MM.1S (cell line): ENCODE data around the gene PKD2L1.

Experiments used
- DNase-seq: peaks from one replicate; pipeline ENCODE4 v3.0.0-alpha.2; 2015
- H2AFZ ChIP-seq: fragments of 300-600 bp; sonication (generic); 2 replicates; pipeline ENCODE4 v1.6.0; 2016; ENCODE audit warnings: antibody characterized with exemption, low read length
- H3F3A ChIP-seq: fragments of 300-600 bp; sonication (generic); 2 replicates; pipeline ENCODE4 v1.6.1; 2016; ENCODE audit warnings: mild to moderate bottlenecking, antibody characterized with exemption, low read length, moderate library complexity, mixed read lengths; ENCODE audit not compliant: insufficient read depth
- H3K27ac ChIP-seq: fragments of 300-600 bp; sonication (generic); 2 replicates; pipeline ENCODE4 v1.5.1; 2016; ENCODE audit warnings: mild to moderate bottlenecking, low read length
- H3K27me3 ChIP-seq: fragments of 300-600 bp; sonication (generic); replicated peaks from 2 replicates; pipeline ENCODE4 v1.6.0; 2016; ENCODE audit warnings: low read length; ENCODE audit not compliant: insufficient read depth
- H3K36me3 ChIP-seq: fragments of 300-600 bp; sonication (generic); replicated peaks from 2 replicates; pipeline ENCODE4 v1.6.1; 2016; ENCODE audit warnings: mild to moderate bottlenecking, low read length, mixed read lengths; ENCODE audit not compliant: insufficient read depth
- H3K4me1 ChIP-seq: fragments of 300-600 bp; sonication (generic); 2 replicates; pipeline ENCODE4 v1.6.1; 2016; ENCODE audit warnings: low read length, mixed read lengths
- H3K4me2 ChIP-seq: fragments of 300-600 bp; sonication (generic); 2 replicates; pipeline ENCODE4 v1.6.0; 2016; ENCODE audit warnings: low read depth, low read length
- H3K4me3 ChIP-seq: fragments of 300-600 bp; sonication (generic); 2 replicates; pipeline ENCODE4 v1.5.1; 2016; ENCODE audit warnings: low read length, mixed read lengths
- H3K79me2 ChIP-seq: fragments of 300-600 bp; sonication (generic); 2 replicates; pipeline ENCODE4 v1.6.1; 2016; ENCODE audit warnings: mixed run types, low read length, mixed read lengths
- H3K9ac ChIP-seq: fragments of 300-600 bp; sonication (generic); 2 replicates; pipeline ENCODE4 v1.6.1; 2016; ENCODE audit warnings: low read length, mixed read lengths
- H3K9me2 ChIP-seq: fragments of 300-600 bp; sonication (generic); replicated peaks from 2 replicates; pipeline ENCODE4 v1.6.1; 2016; ENCODE audit warnings: mild to moderate bottlenecking, low read length, mixed read lengths; ENCODE audit not compliant: insufficient read depth
- H3K9me3 ChIP-seq: fragments of 300-600 bp; sonication (generic); replicated peaks from 2 replicates; pipeline ENCODE4 v1.6.1; 2016; ENCODE audit warnings: mild to moderate bottlenecking, low read length, mixed read lengths; ENCODE audit not compliant: insufficient read depth
- H4K20me1 ChIP-seq: fragments of 300-600 bp; sonication (generic); 2 replicates; pipeline ENCODE4 v1.6.1; 2016; ENCODE audit warnings: mild to moderate bottlenecking, low read length, moderate library complexity, mixed read lengths; ENCODE audit not compliant: insufficient read depth
- EZH2 ChIP-seq: fragments of 300-600 bp; sonication (generic); optimal IDR thresholded peaks from 2 replicates; pipeline ENCODE3; 2017; ENCODE audit warnings: low read depth, mild to moderate bottlenecking, antibody characterized with exemption, low read length, mixed read lengths
- EZH2phosphoT487 ChIP-seq: fragments of 300-600 bp; sonication (generic); IDR thresholded peaks from 2 replicates; pipeline ENCODE4 v1.6.1; 2018; ENCODE audit warnings: antibody characterized with exemption, low read length
- TF ChIP-seq, protein P1 (sequence below): fragments of 300-600 bp; sonication (generic); IDR thresholded peaks from 2 replicates; pipeline ENCODE4 v1.5.1; 2016; ENCODE audit warnings: antibody characterized with exemption, low read length, mixed read lengths

PKD2L1 gene

DNA sequence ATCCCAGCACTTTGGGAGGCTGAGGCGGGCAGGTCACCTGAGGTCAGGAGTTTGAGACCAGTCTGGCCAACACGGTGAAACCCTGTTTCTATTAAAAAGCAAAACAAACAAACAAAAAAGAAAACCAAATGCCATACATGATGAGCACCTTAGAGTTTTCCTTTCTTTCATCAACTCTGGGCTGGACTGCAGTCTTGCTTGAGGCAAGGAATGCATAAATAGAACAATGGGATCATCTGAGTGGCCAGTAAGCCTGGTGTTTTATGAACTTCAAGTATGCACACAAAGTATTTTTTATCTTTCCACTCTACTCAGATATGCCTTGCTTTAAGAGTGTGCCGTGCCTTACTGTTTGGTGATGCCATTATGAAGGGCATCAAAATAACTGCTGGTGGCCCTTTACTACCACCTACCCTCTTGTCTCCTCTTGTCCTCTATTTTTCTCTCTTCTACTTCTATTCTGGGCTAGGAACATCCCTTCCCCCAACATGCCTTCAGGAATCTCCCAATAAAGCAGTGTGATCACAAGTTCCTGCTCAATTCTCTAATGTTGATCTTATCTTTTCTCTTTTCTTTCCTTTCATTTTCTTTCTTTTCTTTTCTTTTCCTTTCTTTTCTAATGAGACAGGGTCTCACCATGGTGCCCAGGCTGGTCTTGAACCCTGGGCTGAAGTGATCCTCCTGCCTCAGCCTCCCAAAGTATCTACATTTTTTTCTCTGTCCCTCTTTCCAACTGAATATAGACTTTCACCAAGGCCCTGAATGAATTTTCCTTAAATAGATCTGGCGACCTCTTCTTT, 27.2 kb upstream of the PKD2L1 start:
- H3K36me3 ChIP-seq: peaks cover 44% of the 10 kb centered on the region
- no peak overlapping the region for H3K27ac ChIP-seq
- H3K4me2 ChIP-seq: no peak overlapping the region
- H3K4me1 ChIP-seq: no peaks in the 10 kb centered on the region
- no peak for DNase-seq
- no peaks in the 10 kb centered on the region for H3K27me3 ChIP-seq
- no peaks in the 10 kb centered on the region for H3K9me2 ChIP-seq
- H4K20me1 ChIP-seq: 0 out of 2 replicates have a peak, but pooled peaks cover 3% of the 10 kb centered on the region
- no peak for TF ChIP-seq EZH2
- TF ChIP-seq, protein P1, sequence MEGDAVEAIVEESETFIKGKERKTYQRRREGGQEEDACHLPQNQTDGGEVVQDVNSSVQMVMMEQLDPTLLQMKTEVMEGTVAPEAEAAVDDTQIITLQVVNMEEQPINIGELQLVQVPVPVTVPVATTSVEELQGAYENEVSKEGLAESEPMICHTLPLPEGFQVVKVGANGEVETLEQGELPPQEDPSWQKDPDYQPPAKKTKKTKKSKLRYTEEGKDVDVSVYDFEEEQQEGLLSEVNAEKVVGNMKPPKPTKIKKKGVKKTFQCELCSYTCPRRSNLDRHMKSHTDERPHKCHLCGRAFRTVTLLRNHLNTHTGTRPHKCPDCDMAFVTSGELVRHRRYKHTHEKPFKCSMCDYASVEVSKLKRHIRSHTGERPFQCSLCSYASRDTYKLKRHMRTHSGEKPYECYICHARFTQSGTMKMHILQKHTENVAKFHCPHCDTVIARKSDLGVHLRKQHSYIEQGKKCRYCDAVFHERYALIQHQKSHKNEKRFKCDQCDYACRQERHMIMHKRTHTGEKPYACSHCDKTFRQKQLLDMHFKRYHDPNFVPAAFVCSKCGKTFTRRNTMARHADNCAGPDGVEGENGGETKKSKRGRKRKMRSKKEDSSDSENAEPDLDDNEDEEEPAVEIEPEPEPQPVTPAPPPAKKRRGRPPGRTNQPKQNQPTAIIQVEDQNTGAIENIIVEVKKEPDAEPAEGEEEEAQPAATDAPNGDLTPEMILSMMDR: no peak
- TF ChIP-seq EZH2phosphoT487: no peak
- no peaks in the 10 kb centered on the region for H3K9me3 ChIP-seq
- H3K9ac ChIP-seq: no peak overlapping the region
- H3K4me3 ChIP-seq: no peak overlapping the region
- H2AFZ ChIP-seq: no peak overlapping the region
- H3K79me2 ChIP-seq: peaks cover 29% of the 10 kb centered on the region
- peaks cover 4% of the 10 kb centered on the region; the same call in 1 of the 2 replicates for H3F3A ChIP-seq

DNA sequence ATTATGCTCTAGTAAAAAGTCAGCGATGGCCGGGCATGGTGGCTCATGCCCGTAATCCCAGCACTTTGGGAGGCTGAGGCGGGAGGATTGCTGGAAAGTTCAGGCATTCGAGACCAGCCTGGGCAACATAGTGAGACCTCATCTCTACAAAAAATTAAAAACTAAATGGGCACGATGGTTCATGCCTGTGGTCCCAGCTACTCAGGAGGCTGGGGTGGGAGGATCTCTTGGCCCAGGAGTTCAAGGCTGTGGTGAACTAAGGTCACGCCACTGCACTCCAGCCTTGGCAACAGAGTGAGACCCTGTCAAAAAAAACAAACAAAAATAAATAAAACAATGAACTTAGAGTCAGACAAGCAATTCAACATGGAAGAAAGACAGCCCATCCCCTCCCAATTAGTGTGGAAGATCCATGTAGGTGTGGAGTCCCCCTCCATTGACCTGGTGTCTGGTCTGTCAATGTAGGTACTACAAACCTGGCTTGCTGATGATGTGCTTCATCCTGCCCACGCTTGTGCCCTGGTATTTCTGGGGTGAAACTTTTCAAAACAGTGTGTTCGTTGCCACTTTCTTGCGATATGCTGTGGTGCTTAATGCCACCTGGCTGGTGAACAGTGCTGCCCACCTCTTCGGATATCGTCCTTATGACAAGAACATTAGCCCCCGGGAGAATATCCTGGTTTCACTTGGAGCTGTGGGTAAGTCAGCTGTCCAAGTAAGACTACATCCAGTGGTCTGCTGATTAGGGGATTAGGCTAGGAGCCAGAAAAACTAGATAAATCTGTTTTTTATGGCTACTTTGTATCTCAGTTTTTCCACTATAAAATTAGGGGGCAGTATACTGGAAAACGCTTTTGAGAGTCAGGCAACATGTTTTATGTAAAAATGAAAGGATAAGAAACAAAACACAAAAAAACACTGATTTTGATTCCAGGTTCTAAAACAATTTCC, 26.3 kb upstream of the PKD2L1 start:
- no peaks in the 10 kb centered on the region for H3K9me2 ChIP-seq
- no peak overlapping the region for H3K27ac ChIP-seq
- H3F3A ChIP-seq: peaks cover 4% of the 10 kb centered on the region; the same call in 1 of the 2 replicates
- 0 out of 2 replicates have a peak, but pooled peaks cover 3% of the 10 kb centered on the region for H4K20me1 ChIP-seq
- H2AFZ ChIP-seq: no peak overlapping the region
- H3K4me3 ChIP-seq: no peak overlapping the region
- no peak overlapping the region for H3K9ac ChIP-seq
- peaks cover 38% of the 10 kb centered on the region for H3K79me2 ChIP-seq
- peaks cover 49% of the 10 kb centered on the region for H3K36me3 ChIP-seq
- no peaks in the 10 kb centered on the region for H3K9me3 ChIP-seq
- H3K27me3 ChIP-seq: no peaks in the 10 kb centered on the region
- no peaks in the 10 kb centered on the region for H3K4me1 ChIP-seq
- H3K4me2 ChIP-seq: no peak overlapping the region
- TF ChIP-seq EZH2 (no peak), EZH2phosphoT487 (no peak)
- TF ChIP-seq, protein P1: no peak
- DNase-seq: no peak

DNA sequence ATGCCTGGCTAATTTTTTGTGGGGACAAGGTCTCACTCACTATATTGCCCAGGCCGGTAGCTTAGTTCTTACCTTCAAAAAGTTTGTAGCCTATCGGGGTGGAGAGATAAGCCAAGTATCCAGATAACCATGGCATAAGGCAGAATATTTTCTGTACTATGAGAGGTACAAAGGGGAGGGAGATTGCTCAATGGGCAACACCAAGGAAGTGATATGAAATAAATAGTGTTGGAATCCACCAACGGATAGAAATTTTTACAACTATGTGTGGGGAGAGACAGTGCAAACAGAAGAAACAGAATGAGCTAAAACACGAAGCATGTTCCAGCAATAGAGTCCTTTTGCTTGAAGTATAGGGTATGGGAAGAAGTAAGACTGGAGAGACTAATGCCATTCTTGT, 25.1 kb upstream of the PKD2L1 start:
- H3K9ac ChIP-seq: no peak overlapping the region
- no peaks in the 10 kb centered on the region for H3K4me1 ChIP-seq
- TF ChIP-seq EZH2phosphoT487 (no peak), EZH2 (no peak)
- TF ChIP-seq, protein P1: no peak
- no peak overlapping the region for H3K27ac ChIP-seq
- H3F3A ChIP-seq: no peaks in the 10 kb centered on the region; the same call in 1 of the 2 replicates
- peaks cover 9% of the 10 kb centered on the region; the same call in 1 of the 2 replicates for H4K20me1 ChIP-seq
- H3K9me2 ChIP-seq: no peaks in the 10 kb centered on the region
- no peak overlapping the region for H3K4me3 ChIP-seq
- H3K27me3 ChIP-seq: no peaks in the 10 kb centered on the region
- peaks cover 50% of the 10 kb centered on the region for H3K79me2 ChIP-seq
- H3K4me2 ChIP-seq: no peak overlapping the region
- H3K36me3 ChIP-seq: peaks cover 48% of the 10 kb centered on the region
- H2AFZ ChIP-seq: no peak overlapping the region
- H3K9me3 ChIP-seq: no peaks in the 10 kb centered on the region
- DNase-seq: no peak
